ENCODE data around the gene NAA25. TPM values are rescaled to one million over a fixed set of nuclear protein-coding genes. Genes with fewer than 3 reads are reported as not detected.

NAA25 gene
- total and polyA plus RNA-seq, 9 of the 15 experiments (the other 6 are each of a cell fraction or from before 2014, with no cell fraction given), result 26.6 to 59.6 (median 48.9) TPM

DNA sequence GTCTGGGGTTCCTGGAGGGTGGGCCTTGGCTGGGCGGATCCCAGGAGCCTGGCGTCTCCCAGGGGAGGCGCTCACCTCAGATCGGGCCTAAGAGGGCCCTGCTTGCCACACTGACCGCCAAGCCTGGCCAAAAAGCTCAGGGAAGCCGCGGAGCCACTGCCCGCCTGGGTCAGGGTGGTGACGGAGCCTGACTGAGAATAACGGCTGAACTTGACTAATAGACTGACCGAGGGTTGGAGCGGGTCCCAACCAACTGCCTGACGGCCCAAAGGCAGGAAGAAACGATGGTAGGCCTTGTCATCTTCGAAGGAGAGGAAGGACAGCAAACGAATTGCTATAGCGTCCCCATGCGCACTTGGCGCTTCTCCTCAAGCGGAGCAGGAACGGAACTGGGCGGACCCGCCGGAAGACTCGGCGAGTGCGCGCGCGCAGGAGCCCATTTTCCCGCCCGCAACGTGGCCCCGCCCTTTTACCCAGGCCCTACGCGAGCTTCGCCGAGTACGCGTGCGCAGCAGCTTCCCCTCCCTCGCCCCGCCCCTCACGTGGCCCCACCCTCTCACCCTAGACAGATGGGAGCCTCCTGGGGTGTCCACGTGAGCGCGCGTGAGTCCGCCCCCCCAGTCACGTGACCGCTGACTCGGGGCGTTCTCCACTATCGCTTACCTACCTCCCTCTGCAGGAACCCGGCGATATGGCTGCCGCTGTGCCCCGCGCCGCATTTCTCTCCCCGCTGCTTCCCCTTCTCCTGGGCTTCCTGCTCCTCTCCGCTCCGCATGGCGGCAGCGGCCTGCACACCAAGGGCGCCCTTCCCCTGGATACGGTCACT is 95.6 kb downstream of the NAA25 start, which contains the start of the genes ERP29 and TMEM116 (continued):
- TF ChIP-seq NEUROD1 (IDR thresholded peaks at IDR 0.05; ENCODE audit: borderline replicate concordance, low read depth, low read length, partially characterized antibody), result peak; percentile 52
- no peak for TF ChIP-seq RBM17 (IDR thresholded peaks at IDR 0.05; ENCODE audit: borderline replicate concordance, low read depth, low read length)
- TF ChIP-seq, protein P1, sequence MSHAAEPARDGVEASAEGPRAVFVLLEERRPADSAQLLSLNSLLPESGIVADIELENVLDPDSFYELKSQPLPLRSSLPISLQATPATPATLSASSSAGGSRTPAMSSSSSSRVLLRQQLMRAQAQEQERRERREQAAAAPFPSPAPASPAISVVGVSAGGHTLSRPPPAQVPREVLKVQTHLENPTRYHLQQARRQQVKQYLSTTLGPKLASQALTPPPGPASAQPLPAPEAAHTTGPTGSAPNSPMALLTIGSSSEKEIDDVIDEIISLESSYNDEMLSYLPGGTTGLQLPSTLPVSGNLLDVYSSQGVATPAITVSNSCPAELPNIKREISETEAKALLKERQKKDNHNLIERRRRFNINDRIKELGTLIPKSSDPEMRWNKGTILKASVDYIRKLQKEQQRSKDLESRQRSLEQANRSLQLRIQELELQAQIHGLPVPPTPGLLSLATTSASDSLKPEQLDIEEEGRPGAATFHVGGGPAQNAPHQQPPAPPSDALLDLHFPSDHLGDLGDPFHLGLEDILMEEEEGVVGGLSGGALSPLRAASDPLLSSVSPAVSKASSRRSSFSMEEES (CRISPR knock-in tag; IDR thresholded peaks at IDR 0.05), result peak; percentile 100
- no peak for TF ChIP-seq ZNF217 (CRISPR knock-in tag; IDR thresholded peaks at IDR 0.05)
- TF ChIP-seq BCOR (IDR thresholded peaks at IDR 0.05), result peak; percentile 23
- TF ChIP-seq ZNF77 (CRISPR knock-in tag; IDR thresholded peaks at IDR 0.05), result no peak
- TF ChIP-seq DACH1 (IDR thresholded peaks at IDR 0.05; ENCODE audit: partially characterized antibody), result no peak
- TF ChIP-seq PML (IDR thresholded peaks at IDR 0.05; ENCODE audit: low read length), result peak; percentile 63; the same call in 1 of the 2 replicates
- no peak for TF ChIP-seq CCAR2 (IDR thresholded peaks at IDR 0.05; ENCODE audit: low read depth, low read length)
- TF ChIP-seq ZNF384 (IDR thresholded peaks at IDR 0.05; ENCODE audit: low read depth, low read length), result peak; percentile 24
- peak; percentile 12 to 93; a peak in 2 of 4 replicates for TF ChIP-seq HDAC1 (IDR thresholded peaks at IDR 0.05)
- no peak for TF ChIP-seq PURB (CRISPR knock-in tag; IDR thresholded peaks at IDR 0.05; ENCODE audit: low read depth)
- peak; percentile 55 for TF ChIP-seq SMAD4 (CRISPR knock-in tag; conservative IDR thresholded peaks at IDR 0.05)
- TF ChIP-seq NR2F6 (CRISPR knock-in tag; IDR thresholded peaks at IDR 0.05), result no peak
- peak; percentile 85 for TF ChIP-seq GABPA (tag; conservative IDR thresholded peaks at IDR 0.05; ENCODE audit: low read depth)
- no peak for TF ChIP-seq ZNF3 (CRISPR knock-in tag; IDR thresholded peaks at IDR 0.05)
- no peak for TF ChIP-seq POLR3G (IDR thresholded peaks at IDR 0.05; ENCODE audit: extremely low read depth, insufficient read length, insufficient replicate concordance)
- TF ChIP-seq ZNF24 (IDR thresholded peaks at IDR 0.05), result peak; percentile 90
- peak; percentile 18; the same call in 1 of the 2 replicates for TF ChIP-seq MAFK (IDR thresholded peaks at IDR 0.05; ENCODE audit: low read length)
- TF ChIP-seq ZBTB8A (IDR thresholded peaks at IDR 0.05; ENCODE audit: partially characterized antibody), result no peak
- 0 out of 2 replicates have a peak, but pooled peaks have one; percentile 10 for TF ChIP-seq ESRRA (IDR thresholded peaks at IDR 0.05; ENCODE audit: borderline replicate concordance, low read depth)
- peak; percentile 23; the same call in 1 of the 2 replicates for TF ChIP-seq TEAD4 (IDR thresholded peaks at IDR 0.05; ENCODE audit: low read length)
- no peak for TF ChIP-seq TEAD4 (CRISPR knock-in tag; IDR thresholded peaks at IDR 0.05; ENCODE audit: borderline replicate concordance)
- TF ChIP-seq ZNF224 (CRISPR knock-in tag; IDR thresholded peaks at IDR 0.05), result no peak
- peak; percentile 90 for TF ChIP-seq HDAC8 (tag; IDR thresholded peaks at IDR 0.05)
- peak; percentile 90 for TF ChIP-seq CC2D1A (IDR thresholded peaks at IDR 0.05)
- TF ChIP-seq STAT5A (IDR thresholded peaks at IDR 0.05; ENCODE audit: borderline replicate concordance, low read length), result no peak
- no peak for TF ChIP-seq JUNB (CRISPR knock-in tag; conservative IDR thresholded peaks at IDR 0.05)
- TF ChIP-seq ZNF780A (CRISPR knock-in tag; IDR thresholded peaks at IDR 0.05), result no peak
- no peak for TF ChIP-seq STAT5B (CRISPR knock-in tag; IDR thresholded peaks at IDR 0.05)
- no peak for TF ChIP-seq BRCA1 (IDR thresholded peaks at IDR 0.05)
- TF ChIP-seq BRCA1 (CRISPR knock-in tag; IDR thresholded peaks at IDR 0.05), result no peak
